Adrenal gland (tissue), 5 donors: Measurements from ENCODE around the gene C9orf57.

Source experiments
- POLR2A ChIP-seq, 2 donors: fragments of 450-650 bp; IDR thresholded peaks; one replicate each; pipeline ENCODE4 v1.6.1; 2017; ENCODE audit warnings: antibody characterized with exemption in 2 of 2, mild to moderate bottlenecking in 2 of 2, moderate library complexity in 1 of 2
- TF ChIP-seq, protein P1 (sequence below), 6 experiments: fragments of 450-650 bp in 4 of 6; fragments of 200-600 bp in 2 of 6; sonication (generic) in 1 of 6; IDR thresholded peaks; 1 replicate in 5 of 6; 2 replicates in 1 of 6; pipeline versions ENCODE4 v1.5.1 to v1.8.0; 2016 to 2021; ENCODE audit warnings: antibody characterized with exemption in 6 of 6, mild to moderate bottlenecking in 2 of 6, moderate library complexity in 1 of 6
- donor health status: DM: no; HTN: no; CAD: no.

DNA sequence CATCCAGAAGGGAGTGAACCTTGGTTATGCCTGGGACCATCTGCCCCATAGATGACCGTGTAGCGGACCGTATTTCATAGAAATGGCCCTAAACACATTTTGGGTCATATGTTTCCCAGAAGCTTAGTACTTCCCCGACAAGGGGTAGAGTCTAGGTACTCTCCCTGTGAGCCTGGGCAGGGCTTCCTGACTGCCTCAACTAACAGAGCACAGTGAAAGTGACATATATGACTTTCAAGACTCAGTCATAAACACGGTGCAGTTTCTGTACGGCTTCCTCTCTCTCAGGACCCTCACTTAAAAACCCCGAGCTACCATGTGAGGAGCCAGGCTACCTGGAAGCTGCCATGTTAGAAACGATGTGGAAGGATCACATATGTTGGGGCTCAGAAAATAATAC is 20.9 kb downstream of the C9orf57 start:
- TF ChIP-seq POLR2A (IDR thresholded peaks at IDR 0.05): no peak
- TF ChIP-seq, protein P1, sequence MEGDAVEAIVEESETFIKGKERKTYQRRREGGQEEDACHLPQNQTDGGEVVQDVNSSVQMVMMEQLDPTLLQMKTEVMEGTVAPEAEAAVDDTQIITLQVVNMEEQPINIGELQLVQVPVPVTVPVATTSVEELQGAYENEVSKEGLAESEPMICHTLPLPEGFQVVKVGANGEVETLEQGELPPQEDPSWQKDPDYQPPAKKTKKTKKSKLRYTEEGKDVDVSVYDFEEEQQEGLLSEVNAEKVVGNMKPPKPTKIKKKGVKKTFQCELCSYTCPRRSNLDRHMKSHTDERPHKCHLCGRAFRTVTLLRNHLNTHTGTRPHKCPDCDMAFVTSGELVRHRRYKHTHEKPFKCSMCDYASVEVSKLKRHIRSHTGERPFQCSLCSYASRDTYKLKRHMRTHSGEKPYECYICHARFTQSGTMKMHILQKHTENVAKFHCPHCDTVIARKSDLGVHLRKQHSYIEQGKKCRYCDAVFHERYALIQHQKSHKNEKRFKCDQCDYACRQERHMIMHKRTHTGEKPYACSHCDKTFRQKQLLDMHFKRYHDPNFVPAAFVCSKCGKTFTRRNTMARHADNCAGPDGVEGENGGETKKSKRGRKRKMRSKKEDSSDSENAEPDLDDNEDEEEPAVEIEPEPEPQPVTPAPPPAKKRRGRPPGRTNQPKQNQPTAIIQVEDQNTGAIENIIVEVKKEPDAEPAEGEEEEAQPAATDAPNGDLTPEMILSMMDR (IDR thresholded peaks at IDR 0.05): no peak
